Ramos (cell line): Measurements from ENCODE around the gene LRRC10.
"Not testable (repeated sequence)": the region's sequence is repeated elsewhere in the genome, so short reads cannot be mapped to it uniquely, and the experiment has no call there.

Source experiments
- in situ Hi-C: fragments of 300-500 bp; cut with MboI; formaldehyde crosslinking; loops from one replicate; pipeline ENCODE4 v1.14.3; 2022; ENCODE audit warnings: low sequenced_read_pairs; ENCODE audit not compliant: unreplicated experiment

LRRC10 gene

GRCh38 chr12:69620077-69620476 lies 9.4 kb upstream of the LRRC10 start:
- in situ Hi-C loops = no loop called here

GRCh38 chr12:69619050-69619449 lies 8.3 kb upstream of the LRRC10 start:
- in situ Hi-C loops = no loop called here

DNA sequence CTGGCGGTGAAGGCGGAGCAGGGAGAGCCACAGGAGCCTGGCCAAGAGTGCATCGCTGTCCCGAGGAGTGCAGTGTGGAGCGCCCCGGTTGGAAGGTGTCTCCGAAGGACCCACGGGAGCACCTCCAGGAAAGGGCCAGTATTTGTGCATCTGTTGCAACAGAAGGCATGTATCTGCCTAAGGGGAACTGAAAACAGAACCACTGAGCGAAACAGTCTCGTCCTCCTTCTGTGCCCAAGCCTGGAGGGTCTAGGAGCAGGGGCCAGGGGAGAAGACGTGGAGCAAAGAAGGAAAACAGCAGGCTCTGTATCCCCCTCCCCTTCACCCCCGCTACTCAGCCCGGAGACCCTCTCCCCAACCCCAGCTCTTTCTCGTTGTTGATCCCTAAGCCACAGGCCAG lies 5.3 kb upstream of the LRRC10 start:
- in situ Hi-C loops = no loop called here

GRCh38 chr12:69613351-69613750 lies 2.6 kb upstream of the LRRC10 start:
- in situ Hi-C loops = no loop called here

DNA sequence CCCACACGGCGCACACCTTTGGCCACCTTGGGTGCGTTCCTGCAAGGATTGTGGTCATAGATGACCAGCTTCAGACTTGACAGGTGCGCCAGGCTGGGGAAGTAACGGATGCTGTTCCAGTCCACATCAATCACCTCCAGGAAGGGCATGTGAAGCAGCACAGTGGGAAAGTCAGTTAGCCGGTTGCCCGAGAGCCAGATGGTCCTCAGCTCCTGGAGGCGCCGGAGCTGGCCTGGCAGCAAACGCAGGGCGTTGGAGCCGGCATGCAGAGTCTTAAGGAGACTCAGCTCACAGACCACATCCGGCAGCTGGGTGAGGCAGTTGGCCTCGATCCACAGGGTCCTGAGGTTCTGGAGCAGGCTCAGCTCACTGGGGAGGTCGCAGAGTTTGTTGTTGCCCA lies 581 bp downstream of the LRRC10 start:
- in situ Hi-C loops = no loop called here

GRCh38 chr12:69608114-69608513 lies 2.6 kb downstream of the LRRC10 start:
- in situ Hi-C loops = no loop called here

- in situ Hi-C loops = not testable (repeated sequence)
Measured at GRCh38 chr12:69604275-69604674, 6.4 kb downstream of the LRRC10 start.

- in situ Hi-C loops = not testable (repeated sequence)
Measured at GRCh38 chr12:69603556-69603955, 7.2 kb downstream of the LRRC10 start.

DNA sequence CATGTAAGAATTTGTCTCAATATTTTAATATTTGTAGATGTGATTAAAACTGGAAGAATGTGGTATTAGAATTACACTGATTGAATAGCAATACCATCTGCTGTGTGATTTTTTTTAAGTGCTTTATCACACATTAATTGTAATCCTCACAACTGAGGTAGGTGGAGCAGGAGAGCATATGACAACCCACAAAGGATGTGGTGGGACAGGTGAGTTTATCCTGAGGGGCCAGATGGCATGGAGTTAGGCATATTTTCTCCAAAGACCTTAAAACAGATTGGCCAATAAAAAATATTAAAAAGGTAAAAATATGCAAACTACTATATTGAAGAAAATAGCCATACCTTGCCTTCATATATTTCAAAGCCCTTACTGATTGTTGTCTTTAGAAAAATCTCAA lies 7.8 kb downstream of the LRRC10 start:
- in situ Hi-C loops = no loop called here

- in situ Hi-C loops = no loop called here
Measured at GRCh38 chr12:69601962-69602685, 8.6 kb downstream of the LRRC10 start.

GRCh38 chr12:69600804-69601203 lies 9.9 kb downstream of the LRRC10 start:
- in situ Hi-C loops = no loop called here

- in situ Hi-C loops = loop anchor here (25.0 kb wide), 1 partner anchor 236 kb away; the partner anchor contains the start of gene YEATS4
Measured at GRCh38 chr12:69598174-69598753, 12.4 kb downstream of the LRRC10 start.

DNA sequence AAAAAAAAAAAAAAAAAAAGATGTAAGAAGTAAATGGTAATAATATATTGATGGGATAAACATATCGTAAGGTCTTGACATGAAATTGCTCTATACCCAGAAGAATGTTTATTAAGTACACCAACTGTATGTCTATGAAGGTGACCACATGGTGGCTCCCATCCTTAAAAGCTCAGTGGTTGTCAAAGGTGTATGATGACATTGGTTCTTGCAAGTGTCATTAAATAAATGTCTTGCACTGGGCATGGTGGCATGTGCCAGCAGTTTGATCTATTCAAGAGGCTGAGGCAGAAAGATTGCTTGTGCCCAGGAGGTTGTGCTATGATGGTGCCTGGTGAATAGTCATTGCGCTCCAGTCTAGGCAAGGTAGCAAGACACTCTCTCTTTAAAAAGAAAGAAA lies 15.0 kb downstream of the LRRC10 start:
- in situ Hi-C loops = loop anchor here (25.0 kb wide), 1 partner anchor 233 kb away; the partner anchor contains the start of gene YEATS4

DNA sequence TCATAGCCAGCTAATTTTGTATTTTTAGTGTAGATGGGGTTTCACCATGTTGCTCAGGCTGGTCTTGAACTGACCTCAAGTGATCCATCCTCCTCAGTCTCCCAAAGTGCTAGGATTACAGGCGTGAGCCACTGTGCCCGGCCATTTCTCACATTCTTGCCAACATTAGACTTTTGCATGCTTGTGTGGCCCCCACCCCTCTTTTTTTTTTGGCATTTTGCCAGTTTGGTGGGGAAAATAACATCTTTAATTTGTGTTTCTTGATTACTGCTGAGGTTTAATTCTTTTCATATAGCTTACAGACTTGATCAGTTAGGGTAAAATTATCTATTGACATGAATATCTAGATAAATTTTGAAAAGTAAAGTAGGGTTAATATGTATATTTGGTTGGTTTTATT lies 21.6 kb downstream of the LRRC10 start:
- in situ Hi-C loops = loop anchor here (25.0 kb wide), 1 partner anchor 227 kb away; the partner anchor contains the start of gene YEATS4

DNA sequence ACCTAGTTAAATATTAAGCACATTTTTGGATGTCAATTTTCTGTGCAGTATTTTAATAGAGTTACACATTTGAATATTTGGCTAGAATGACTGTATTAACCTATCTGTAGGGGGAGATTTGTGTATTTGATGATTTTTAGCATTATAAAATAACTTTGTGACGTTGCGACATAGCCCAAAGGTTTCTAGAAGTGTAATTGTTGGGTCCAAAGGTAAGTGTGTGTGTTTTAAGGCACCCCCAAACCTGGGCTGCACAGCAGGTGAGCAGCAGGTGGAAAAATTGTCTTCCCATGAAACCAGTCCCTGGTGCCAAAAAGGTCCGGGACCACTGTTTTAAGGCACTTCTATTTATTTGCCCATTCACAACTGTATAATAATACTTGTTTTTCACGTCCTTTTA lies 22.2 kb downstream of the LRRC10 start:
- in situ Hi-C loops = loop anchor here (25.0 kb wide), 1 partner anchor 226 kb away; the partner anchor contains the start of gene YEATS4

GRCh38 chr12:69585189-69586062 lies 25.3 kb downstream of the LRRC10 start, which contains the start of gene CCT2:
CCT2 (plus strand) TSS chr12:69585459; CDS start chr12:69585522, 63 bp downstream.
- in situ Hi-C loops = loop anchor here (25.0 kb wide), 1 partner anchor 223 kb away; the partner anchor contains the start of gene YEATS4

- in situ Hi-C loops = loop anchor here (25.0 kb wide), 1 partner anchor 221 kb away; the partner anchor contains the start of gene YEATS4
Measured at GRCh38 chr12:69583203-69583602, 27.5 kb downstream of the LRRC10 start.

GRCh38 chr12:69580074-69580473 lies 30.6 kb downstream of the LRRC10 start:
- in situ Hi-C loops = loop anchor here (25.0 kb wide), 1 partner anchor 218 kb away; the partner anchor contains the start of gene YEATS4

DNA sequence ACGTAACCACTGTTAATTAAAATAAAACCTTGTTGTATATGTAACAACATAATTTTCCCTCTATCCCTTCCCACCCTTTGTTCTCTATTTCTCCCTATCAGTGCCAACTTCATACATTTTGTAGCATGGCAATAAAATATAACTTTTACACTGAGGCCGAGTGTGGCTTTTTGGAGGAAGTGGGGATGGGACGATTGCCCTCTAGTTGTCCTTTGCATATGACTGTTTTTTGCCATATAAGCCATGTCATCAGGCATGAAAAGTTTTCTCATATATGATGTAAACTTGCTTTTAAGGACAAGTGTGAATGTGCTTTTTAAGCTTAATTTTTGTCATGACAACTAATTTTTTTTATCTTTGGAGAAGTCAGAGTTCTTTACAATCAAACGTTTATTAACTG lies 31.7 kb downstream of the LRRC10 start:
- in situ Hi-C loops = loop anchor here (25.0 kb wide), 1 partner anchor 217 kb away; the partner anchor contains the start of gene YEATS4

DNA sequence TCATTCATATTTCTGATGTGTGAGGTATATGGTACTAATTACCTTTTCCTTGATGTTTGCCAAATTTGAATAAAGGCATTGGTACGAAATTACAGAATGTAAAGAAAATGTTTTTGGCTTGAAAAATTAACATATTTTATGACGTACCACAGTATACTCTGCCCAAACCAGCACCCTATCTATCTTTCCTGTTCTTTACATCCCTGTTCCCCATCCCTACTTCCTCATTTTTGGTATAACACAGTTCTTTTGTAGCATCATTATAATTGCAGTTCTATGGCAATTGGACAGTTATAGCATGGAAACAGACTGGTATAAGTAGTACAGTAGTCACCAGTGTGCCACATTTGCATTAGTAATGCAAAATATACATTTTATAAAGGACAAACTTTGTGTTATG lies 32.4 kb downstream of the LRRC10 start:
- in situ Hi-C loops = loop anchor here (25.0 kb wide), 1 partner anchor 216 kb away; the partner anchor contains the start of gene YEATS4
